ENCODE data around the gene FEM1C. TPM values are rescaled to one million over a fixed set of nuclear protein-coding genes. Genes with fewer than 3 reads are reported as not detected.

The FEM1C gene
- total RNA-seq, 1 donor from 2014 or later: 28.7 TPM

DNA sequence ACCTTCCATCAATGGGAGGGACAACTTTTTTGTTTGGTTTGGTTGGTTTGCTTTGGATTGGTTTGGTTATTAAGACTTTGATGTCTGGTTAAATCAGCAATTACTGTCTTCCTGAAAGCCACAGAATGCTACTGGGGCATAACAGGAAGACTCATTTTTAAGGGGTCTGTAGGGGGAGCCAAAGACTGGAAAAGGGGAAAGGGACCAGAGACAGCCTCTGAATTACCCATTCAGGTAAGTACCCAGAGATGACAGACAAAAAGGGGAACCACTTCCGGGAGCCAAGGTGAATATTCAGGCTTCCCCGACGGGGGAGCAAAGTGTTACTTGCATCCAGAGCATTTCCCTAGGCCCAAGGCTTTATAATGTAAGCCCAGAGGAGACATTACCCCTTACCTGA lies 4.6 kb upstream of the FEM1C start:
- H3K4me2 ChIP-seq: no peak overlapping the region
- peak; percentile 63 for DNase-seq (ENCODE audit: low spot score)
- no peak overlapping the region for H3K4me3 ChIP-seq
- TF ChIP-seq, protein P1, sequence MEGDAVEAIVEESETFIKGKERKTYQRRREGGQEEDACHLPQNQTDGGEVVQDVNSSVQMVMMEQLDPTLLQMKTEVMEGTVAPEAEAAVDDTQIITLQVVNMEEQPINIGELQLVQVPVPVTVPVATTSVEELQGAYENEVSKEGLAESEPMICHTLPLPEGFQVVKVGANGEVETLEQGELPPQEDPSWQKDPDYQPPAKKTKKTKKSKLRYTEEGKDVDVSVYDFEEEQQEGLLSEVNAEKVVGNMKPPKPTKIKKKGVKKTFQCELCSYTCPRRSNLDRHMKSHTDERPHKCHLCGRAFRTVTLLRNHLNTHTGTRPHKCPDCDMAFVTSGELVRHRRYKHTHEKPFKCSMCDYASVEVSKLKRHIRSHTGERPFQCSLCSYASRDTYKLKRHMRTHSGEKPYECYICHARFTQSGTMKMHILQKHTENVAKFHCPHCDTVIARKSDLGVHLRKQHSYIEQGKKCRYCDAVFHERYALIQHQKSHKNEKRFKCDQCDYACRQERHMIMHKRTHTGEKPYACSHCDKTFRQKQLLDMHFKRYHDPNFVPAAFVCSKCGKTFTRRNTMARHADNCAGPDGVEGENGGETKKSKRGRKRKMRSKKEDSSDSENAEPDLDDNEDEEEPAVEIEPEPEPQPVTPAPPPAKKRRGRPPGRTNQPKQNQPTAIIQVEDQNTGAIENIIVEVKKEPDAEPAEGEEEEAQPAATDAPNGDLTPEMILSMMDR (IDR thresholded peaks at IDR 0.05): peak; percentile 60
- TF ChIP-seq EZH2phosphoT487 (IDR thresholded peaks at IDR 0.05) (no peak), EZH2 (IDR thresholded peaks at IDR 0.05) (no peak)
- H3F3A ChIP-seq (ENCODE audit: low read depth): peaks cover 10% of the 10 kb centered on the region
- H3K27ac ChIP-seq: no peak overlapping the region
- no peaks in the 10 kb centered on the region for H3K4me1 ChIP-seq
- no peaks in the 10 kb centered on the region for H3K36me3 ChIP-seq
- H3K27me3 ChIP-seq: no peaks in the 10 kb centered on the region
- H3K4me3 Mint-ChIP-seq: no peak overlapping the region
- H2AFZ ChIP-seq (replicated peaks): no peak overlapping the region
- H3K79me2 ChIP-seq (ENCODE audit: low read depth): peaks cover 2% of the 10 kb centered on the region
- H3K9me3 ChIP-seq (ENCODE audit: low read depth): no peaks in the 10 kb centered on the region
- H3K27me3 Mint-ChIP-seq (ENCODE audit: insufficient read depth, low read depth): no peaks in the 10 kb centered on the region
- peaks cover 4% of the 10 kb centered on the region for H3K4me1 Mint-ChIP-seq
- no peaks in the 10 kb centered on the region for H4K20me1 ChIP-seq (ENCODE audit: low read depth)
- H3K9me3 Mint-ChIP-seq: peaks cover 3% of the 10 kb centered on the region
- H3K27ac Mint-ChIP-seq: no peak overlapping the region
- H3K36me3 Mint-ChIP-seq: no peaks in the 10 kb centered on the region
- no peak overlapping the region for H3K9ac ChIP-seq

DNA sequence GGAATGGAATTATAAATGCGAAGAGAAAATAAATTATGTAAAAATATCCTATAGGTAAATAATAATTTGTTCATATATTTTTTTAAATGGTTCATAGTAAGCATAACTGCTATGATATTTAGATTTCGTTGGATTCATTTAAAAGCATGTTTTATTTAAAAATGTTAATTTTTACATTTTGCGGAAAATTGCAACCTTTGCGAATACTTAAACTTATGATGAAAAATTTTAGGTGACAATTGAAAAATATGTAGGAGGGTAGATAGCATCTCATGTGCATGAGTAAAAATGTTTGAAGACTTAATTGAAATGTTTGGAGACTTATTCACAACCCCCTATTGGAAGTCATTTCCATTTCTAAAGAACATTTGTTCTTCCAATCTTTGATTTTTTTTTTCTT lies 4.1 kb upstream of the FEM1C start:
- DNase-seq (ENCODE audit: low spot score): no peak
- Histone ChIP-seq H3K4me1 (no peaks in the 10 kb centered on the region), H3K36me3 (no peaks in the 10 kb centered on the region), H3K27ac (no peak overlapping the region), H4K20me1 (ENCODE audit: low read depth) (no peaks in the 10 kb centered on the region), H3K27me3 (no peaks in the 10 kb centered on the region), H3K4me3 (no peak overlapping the region), H3F3A (ENCODE audit: low read depth) (peaks cover 15% of the 10 kb centered on the region), H3K9me3 (ENCODE audit: low read depth) (no peaks in the 10 kb centered on the region), H3K4me2 (no peak overlapping the region), H2AFZ (replicated peaks) (no peak overlapping the region), H3K9ac (no peak overlapping the region), H3K79me2 (ENCODE audit: low read depth) (peaks cover 6% of the 10 kb centered on the region)
- Mint-ChIP-seq H3K27me3 (ENCODE audit: insufficient read depth, low read depth) (peaks cover 4% of the 10 kb centered on the region), H3K9me3 (peaks cover 3% of the 10 kb centered on the region), H3K27ac (no peak overlapping the region), H3K36me3 (no peaks in the 10 kb centered on the region), H3K4me3 (no peak overlapping the region), H3K4me1 (peaks cover 4% of the 10 kb centered on the region)
- no peak for TF ChIP-seq EZH2phosphoT487 (IDR thresholded peaks at IDR 0.05)
- TF ChIP-seq EZH2 (IDR thresholded peaks at IDR 0.05): no peak
- TF ChIP-seq, protein P1 (IDR thresholded peaks at IDR 0.05): no peak

DNA sequence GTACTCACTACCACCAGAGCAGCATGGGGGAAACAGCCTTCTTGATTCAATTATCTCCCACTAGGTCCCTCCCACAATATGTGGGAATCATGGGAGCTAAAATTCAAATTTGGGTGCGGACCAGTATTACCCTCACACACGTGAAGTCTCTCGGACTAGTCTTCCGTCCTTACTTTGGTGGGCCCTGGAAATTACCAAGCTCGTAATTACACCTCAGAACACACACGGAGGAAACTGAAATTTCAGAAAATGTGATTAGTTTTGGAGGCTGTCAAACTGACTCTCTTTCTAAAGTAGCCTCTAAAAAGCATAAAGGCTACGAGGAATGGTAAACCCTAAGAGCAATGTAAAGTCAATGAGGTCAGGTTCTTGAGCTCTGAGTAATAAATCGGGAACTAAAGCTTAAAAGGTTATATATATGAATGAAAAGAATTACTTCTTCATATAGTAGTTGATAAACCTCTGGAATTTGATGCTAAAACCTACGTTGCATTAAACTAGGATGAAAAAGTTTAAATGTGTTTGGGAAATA lies 842 bp upstream of the FEM1C start:
- H3K4me2 ChIP-seq: no peak overlapping the region
- peaks cover 21% of the 10 kb centered on the region for H3F3A ChIP-seq (ENCODE audit: low read depth)
- no peak overlapping the region for H3K9ac ChIP-seq
- H3K27ac ChIP-seq: no peak overlapping the region
- no peaks in the 10 kb centered on the region for H3K27me3 ChIP-seq
- no peak overlapping the region for H2AFZ ChIP-seq (replicated peaks)
- Mint-ChIP-seq H3K27me3 (ENCODE audit: insufficient read depth, low read depth) (peaks cover 5% of the 10 kb centered on the region), H3K4me3 (peak overlapping the region; percentile 99), H3K9me3 (peaks cover 3% of the 10 kb centered on the region), H3K4me1 (peaks cover 24% of the 10 kb centered on the region), H3K36me3 (peaks cover 14% of the 10 kb centered on the region), H3K27ac (no peak overlapping the region)
- peaks cover 39% of the 10 kb centered on the region for H3K79me2 ChIP-seq (ENCODE audit: low read depth)
- peaks cover 22% of the 10 kb centered on the region for H3K4me1 ChIP-seq
- DNase-seq (ENCODE audit: low spot score): no peak
- peaks cover 32% of the 10 kb centered on the region for H4K20me1 ChIP-seq (ENCODE audit: low read depth)
- TF ChIP-seq EZH2 (IDR thresholded peaks at IDR 0.05): no peak
- TF ChIP-seq EZH2phosphoT487 (IDR thresholded peaks at IDR 0.05): no peak
- TF ChIP-seq, protein P1 (IDR thresholded peaks at IDR 0.05): no peak
- no peaks in the 10 kb centered on the region for H3K9me3 ChIP-seq (ENCODE audit: low read depth)
- peaks cover 6% of the 10 kb centered on the region for H3K36me3 ChIP-seq
- H3K4me3 ChIP-seq: no peak overlapping the region

Data from neural progenitor cell (in vitro differentiated cells).